Measurements from ENCODE around the gene VPS13A. TPM values are rescaled to one million over a fixed set of nuclear protein-coding genes. Genes with fewer than 3 reads are reported as not detected.

Gene VPS13A
- total RNA-seq, 3 donors from 2014 or later = 48.7 to 62.6 (median 49.2) TPM

- H3K9me3 ChIP-seq = no peaks in the 10 kb centered on the region
- no peak for ATAC-seq
These were observed 276.7 kb downstream of the VPS13A start for GRCh38 chr9:77453825-77454647.

GRCh38 chr9:77454663-77455062, 277.3 kb downstream of the VPS13A start:
- Histone ChIP-seq H3K4me1 (ENCODE audit: low read depth) (peaks cover 3% of the 10 kb centered on the region), H3K4me3 (no peak overlapping the region), H3K36me3 (ENCODE audit: low read depth) (no peaks in the 10 kb centered on the region), H3K9me3 (no peaks in the 10 kb centered on the region)
- intact Hi-C loops (cut with DNase I, micrococcal nuclease) = loop anchor here (5.0 to 10.0 kb wide), 2 partner anchors 190 to 298 kb away; partner anchors contain the start of gene GNA14 (in 1 of the 2)
- ATAC-seq (no peak), DNase-seq (no peak)
- TF ChIP-seq CTCF (IDR thresholded peaks at IDR 0.05) = no peak

More at GRCh38 chr9:77453825-77454647, 276.7 kb downstream of the VPS13A start:
- no peak for TF ChIP-seq CTCF (IDR thresholded peaks at IDR 0.05)
- intact Hi-C loops (cut with DNase I, micrococcal nuclease) = loop anchor here in 1 of 2 donors (10.0 kb wide), 1 partner anchor 191 kb away; the partner anchor contains the start of gene GNA14
- Histone ChIP-seq H3K4me3 (no peak overlapping the region), H3K4me1 (ENCODE audit: low read depth) (peaks cover 3% of the 10 kb centered on the region), H3K36me3 (ENCODE audit: low read depth) (no peaks in the 10 kb centered on the region)
- no peak for DNase-seq

GRCh38 chr9:77455312-77455927, 278.1 kb downstream of the VPS13A start:
- Histone ChIP-seq H3K36me3 (ENCODE audit: low read depth) (no peaks in the 10 kb centered on the region), H3K4me1 (ENCODE audit: low read depth) (peaks cover 3% of the 10 kb centered on the region), H3K4me3 (no peak overlapping the region), H3K9me3 (no peaks in the 10 kb centered on the region)
- ATAC-seq (peak; percentile 77), DNase-seq (peak in 2 of 3 donors; percentile 78 to 85)
- intact Hi-C loops (cut with DNase I, micrococcal nuclease) = loop anchor here (5.0 to 10.0 kb wide), 2 partner anchors 189 to 297 kb away; partner anchors contain the start of gene GNA14 (in 1 of the 2)
- peak; percentile 35 for TF ChIP-seq CTCF (IDR thresholded peaks at IDR 0.05)

GRCh38 chr9:77456829-77457437, 279.6 kb downstream of the VPS13A start:
- DNase-seq (peak; percentile 80 to 96 (median 88)), ATAC-seq (peak; percentile 94)
- H3K9me3 ChIP-seq = no peaks in the 10 kb centered on the region
- H3K4me1 ChIP-seq (ENCODE audit: low read depth) = peaks cover 3% of the 10 kb centered on the region
- peak; percentile 89 for TF ChIP-seq CTCF (IDR thresholded peaks at IDR 0.05)
- no peak overlapping the region for H3K4me3 ChIP-seq
- intact Hi-C loops (cut with DNase I, micrococcal nuclease) = loop anchor here (5.0 to 10.0 kb wide), 2 partner anchors 188 to 295 kb away; partner anchors contain the start of gene GNA14 (in 1 of the 2)
- no peaks in the 10 kb centered on the region for H3K36me3 ChIP-seq (ENCODE audit: low read depth)

GRCh38 chr9:77457916-77458592, 280.7 kb downstream of the VPS13A start:
- ATAC-seq (peak; percentile 84), DNase-seq (peak in 1 of 3 donors; percentile 78)
- no peak overlapping the region for H3K4me3 ChIP-seq
- H3K4me1 ChIP-seq (ENCODE audit: low read depth) = peaks cover 3% of the 10 kb centered on the region
- H3K9me3 ChIP-seq = no peaks in the 10 kb centered on the region
- H3K36me3 ChIP-seq (ENCODE audit: low read depth) = no peaks in the 10 kb centered on the region
- TF ChIP-seq CTCF (IDR thresholded peaks at IDR 0.05) = peak; percentile 78
- intact Hi-C loops (cut with DNase I, micrococcal nuclease) = loop anchor here (5.0 to 10.0 kb wide), 2 partner anchors 187 to 294 kb away; partner anchors contain the start of gene GNA14 (in 1 of the 2)

All from mucosa of descending colon (tissue), 3 donors.